Measurements from ENCODE around the gene BOC.

DNA sequence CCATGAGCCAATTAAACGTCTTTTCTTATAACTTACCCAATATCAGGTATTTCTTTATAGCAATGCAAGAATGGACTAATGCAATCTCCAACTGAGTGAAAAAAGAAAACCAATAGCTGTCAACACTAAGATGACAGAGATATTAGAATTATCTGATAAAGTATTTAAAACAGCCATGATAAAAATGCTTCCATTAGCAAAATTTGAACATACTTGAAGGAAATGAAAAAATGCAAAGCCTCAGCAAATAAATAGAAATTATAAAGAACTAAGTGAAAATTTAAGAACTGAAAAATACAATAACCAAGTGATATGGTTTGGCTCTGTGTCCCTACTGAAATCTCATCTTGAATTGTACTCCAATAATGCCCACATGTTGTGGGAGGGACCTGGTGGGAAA is 99.6 kb downstream of the BOC start:
- TF ChIP-seq, protein P1, sequence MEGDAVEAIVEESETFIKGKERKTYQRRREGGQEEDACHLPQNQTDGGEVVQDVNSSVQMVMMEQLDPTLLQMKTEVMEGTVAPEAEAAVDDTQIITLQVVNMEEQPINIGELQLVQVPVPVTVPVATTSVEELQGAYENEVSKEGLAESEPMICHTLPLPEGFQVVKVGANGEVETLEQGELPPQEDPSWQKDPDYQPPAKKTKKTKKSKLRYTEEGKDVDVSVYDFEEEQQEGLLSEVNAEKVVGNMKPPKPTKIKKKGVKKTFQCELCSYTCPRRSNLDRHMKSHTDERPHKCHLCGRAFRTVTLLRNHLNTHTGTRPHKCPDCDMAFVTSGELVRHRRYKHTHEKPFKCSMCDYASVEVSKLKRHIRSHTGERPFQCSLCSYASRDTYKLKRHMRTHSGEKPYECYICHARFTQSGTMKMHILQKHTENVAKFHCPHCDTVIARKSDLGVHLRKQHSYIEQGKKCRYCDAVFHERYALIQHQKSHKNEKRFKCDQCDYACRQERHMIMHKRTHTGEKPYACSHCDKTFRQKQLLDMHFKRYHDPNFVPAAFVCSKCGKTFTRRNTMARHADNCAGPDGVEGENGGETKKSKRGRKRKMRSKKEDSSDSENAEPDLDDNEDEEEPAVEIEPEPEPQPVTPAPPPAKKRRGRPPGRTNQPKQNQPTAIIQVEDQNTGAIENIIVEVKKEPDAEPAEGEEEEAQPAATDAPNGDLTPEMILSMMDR (IDR thresholded peaks at IDR 0.05 in 4 of 5, conservative IDR thresholded peaks at IDR 0.05 in 1 of 5): no peak
- TF ChIP-seq POLR2A (IDR thresholded peaks at IDR 0.05): no peak
